ENCODE measurements around the gene PSMA5. TPM values are rescaled to one million over a fixed set of nuclear protein-coding genes. Genes with fewer than 3 reads are reported as not detected.

The PSMA5 gene
- total and polyA plus RNA-seq, 10 of the 15 experiments (the other 5 are each of a cell fraction or from before 2014, with no cell fraction given): 58.7 to 271 (median 187) TPM

DNA sequence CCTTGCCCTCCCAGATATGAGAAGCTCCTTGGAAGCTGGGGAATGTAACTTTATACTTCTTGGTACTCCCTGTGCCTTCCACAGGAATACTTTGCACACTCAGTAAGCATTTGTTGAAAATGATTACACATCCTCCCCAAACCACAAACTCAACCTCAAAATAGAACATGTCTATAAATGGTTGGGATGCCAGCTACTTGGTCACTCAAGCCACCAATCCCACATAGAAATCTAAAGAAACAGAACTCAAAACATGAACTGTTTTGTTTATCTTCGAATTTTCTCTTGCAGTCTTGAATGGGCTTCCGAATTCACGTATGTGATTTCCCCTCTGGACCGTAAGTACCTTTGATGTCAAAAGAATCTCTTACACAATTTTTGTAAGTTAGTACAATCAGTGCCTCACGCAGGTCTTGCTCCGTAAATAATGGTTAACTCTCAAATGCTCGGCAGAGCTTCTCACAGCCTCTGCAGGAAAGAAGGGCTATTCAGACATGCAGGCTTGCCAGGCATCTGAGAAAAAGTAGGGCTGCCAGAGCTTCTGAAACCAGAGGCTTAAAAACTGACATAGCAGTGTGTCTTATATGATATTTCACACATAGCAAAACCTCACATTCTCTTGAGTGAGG, 55.4 kb downstream of the PSMA5 start:
- H2AFZ ChIP-seq (ENCODE audit: control insufficient read depth, low read depth, low read length): 0 out of 2 replicates have a peak overlapping the region, but pooled peaks have one; percentile 21
- no peaks in the 10 kb centered on the region for H3K36me3 ChIP-seq (ENCODE audit: control insufficient read depth in 2 of 2, insufficient read depth in 2 of 2, low read length in 1 of 2)
- H3K27ac ChIP-seq (ENCODE audit: control insufficient read depth, insufficient read depth): no peak overlapping the region
- in situ Hi-C loops (cut with MboI): no loop called here
- H3K9me3 ChIP-seq (replicated peaks; ENCODE audit: control insufficient read depth, insufficient read depth, low read length): no peaks in the 10 kb centered on the region; the same call in 2 of the 3 replicates
- RAD21 ChIA-PET (ENCODE audit: unreplicated experiment): interaction anchor here (1.4 kb wide), 1 partner anchor 13 kb away, joined by 3 read pairs; no protein-coding TSS in a partner anchor
- no peaks in the 10 kb centered on the region for H3K27me3 ChIP-seq (replicated peaks in 1 of 2; ENCODE audit: control insufficient read depth in 2 of 2, insufficient read depth in 2 of 2, low read length in 1 of 2)
- H3K9ac ChIP-seq (ENCODE audit: control insufficient read depth, insufficient read depth, low read length): no peak overlapping the region
- H3K4me1 ChIP-seq (ENCODE audit: control insufficient read depth, insufficient read depth, low read length): peaks cover 9% of the 10 kb centered on the region; the same call in 1 of the 2 replicates
- H3K4me2 ChIP-seq (ENCODE audit: control insufficient read depth, insufficient read depth): 0 out of 2 replicates have a peak overlapping the region, but pooled peaks have one; percentile 39
- ATAC-seq (peak; percentile 67), DNase-seq (ENCODE audit: low read depth, low spot score) (no peak), FAIRE-seq (no peak)
- TF ChIP-seq, protein P1, sequence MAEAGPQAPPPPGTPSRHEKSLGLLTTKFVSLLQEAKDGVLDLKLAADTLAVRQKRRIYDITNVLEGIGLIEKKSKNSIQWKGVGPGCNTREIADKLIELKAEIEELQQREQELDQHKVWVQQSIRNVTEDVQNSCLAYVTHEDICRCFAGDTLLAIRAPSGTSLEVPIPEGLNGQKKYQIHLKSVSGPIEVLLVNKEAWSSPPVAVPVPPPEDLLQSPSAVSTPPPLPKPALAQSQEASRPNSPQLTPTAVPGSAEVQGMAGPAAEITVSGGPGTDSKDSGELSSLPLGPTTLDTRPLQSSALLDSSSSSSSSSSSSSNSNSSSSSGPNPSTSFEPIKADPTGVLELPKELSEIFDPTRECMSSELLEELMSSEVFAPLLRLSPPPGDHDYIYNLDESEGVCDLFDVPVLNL (IDR thresholded peaks at IDR 0.05; ENCODE audit: low read depth, low read length): no peak
- TF ChIP-seq, protein P2, sequence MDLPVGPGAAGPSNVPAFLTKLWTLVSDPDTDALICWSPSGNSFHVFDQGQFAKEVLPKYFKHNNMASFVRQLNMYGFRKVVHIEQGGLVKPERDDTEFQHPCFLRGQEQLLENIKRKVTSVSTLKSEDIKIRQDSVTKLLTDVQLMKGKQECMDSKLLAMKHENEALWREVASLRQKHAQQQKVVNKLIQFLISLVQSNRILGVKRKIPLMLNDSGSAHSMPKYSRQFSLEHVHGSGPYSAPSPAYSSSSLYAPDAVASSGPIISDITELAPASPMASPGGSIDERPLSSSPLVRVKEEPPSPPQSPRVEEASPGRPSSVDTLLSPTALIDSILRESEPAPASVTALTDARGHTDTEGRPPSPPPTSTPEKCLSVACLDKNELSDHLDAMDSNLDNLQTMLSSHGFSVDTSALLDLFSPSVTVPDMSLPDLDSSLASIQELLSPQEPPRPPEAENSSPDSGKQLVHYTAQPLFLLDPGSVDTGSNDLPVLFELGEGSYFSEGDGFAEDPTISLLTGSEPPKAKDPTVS (IDR thresholded peaks at IDR 0.05; ENCODE audit: low read depth, low read length): no peak
- TF ChIP-seq KAT2A (conservative IDR thresholded peaks at IDR 0.05; ENCODE audit: control insufficient read depth, low read depth, low read length): no peak
- TF ChIP-seq RAD51 (IDR thresholded peaks at IDR 0.05): no peak
- TF ChIP-seq RFX5 (IDR thresholded peaks at IDR 0.05; ENCODE audit: low read depth, low read length): no peak
- no peak for TF ChIP-seq POLR2AphosphoS2 (IDR thresholded peaks at IDR 0.05; ENCODE audit: low read depth, low read length)
- TF ChIP-seq, protein P3, sequence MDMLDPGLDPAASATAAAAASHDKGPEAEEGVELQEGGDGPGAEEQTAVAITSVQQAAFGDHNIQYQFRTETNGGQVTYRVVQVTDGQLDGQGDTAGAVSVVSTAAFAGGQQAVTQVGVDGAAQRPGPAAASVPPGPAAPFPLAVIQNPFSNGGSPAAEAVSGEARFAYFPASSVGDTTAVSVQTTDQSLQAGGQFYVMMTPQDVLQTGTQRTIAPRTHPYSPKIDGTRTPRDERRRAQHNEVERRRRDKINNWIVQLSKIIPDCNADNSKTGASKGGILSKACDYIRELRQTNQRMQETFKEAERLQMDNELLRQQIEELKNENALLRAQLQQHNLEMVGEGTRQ (IDR thresholded peaks at IDR 0.05; ENCODE audit: borderline replicate concordance, low read depth, low read length): no peak
- no peak for TF ChIP-seq HCFC1 (IDR thresholded peaks at IDR 0.05; ENCODE audit: low read length)
- no peak for TF ChIP-seq CBFB (IDR thresholded peaks at IDR 0.05; ENCODE audit: low read depth)
- TF ChIP-seq, protein P4, sequence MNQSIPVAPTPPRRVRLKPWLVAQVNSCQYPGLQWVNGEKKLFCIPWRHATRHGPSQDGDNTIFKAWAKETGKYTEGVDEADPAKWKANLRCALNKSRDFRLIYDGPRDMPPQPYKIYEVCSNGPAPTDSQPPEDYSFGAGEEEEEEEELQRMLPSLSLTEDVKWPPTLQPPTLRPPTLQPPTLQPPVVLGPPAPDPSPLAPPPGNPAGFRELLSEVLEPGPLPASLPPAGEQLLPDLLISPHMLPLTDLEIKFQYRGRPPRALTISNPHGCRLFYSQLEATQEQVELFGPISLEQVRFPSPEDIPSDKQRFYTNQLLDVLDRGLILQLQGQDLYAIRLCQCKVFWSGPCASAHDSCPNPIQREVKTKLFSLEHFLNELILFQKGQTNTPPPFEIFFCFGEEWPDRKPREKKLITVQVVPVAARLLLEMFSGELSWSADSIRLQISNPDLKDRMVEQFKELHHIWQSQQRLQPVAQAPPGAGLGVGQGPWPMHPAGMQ (IDR thresholded peaks at IDR 0.05; ENCODE audit: borderline replicate concordance): no peak
- TF ChIP-seq CREB1 (IDR thresholded peaks at IDR 0.05; ENCODE audit: low read depth): no peak
- no peak for TF ChIP-seq SIX5 (IDR thresholded peaks at IDR 0.05; ENCODE audit: low read depth, low read length, severe bottlenecking)
- no peak for TF ChIP-seq NR2C2 (IDR thresholded peaks at IDR 0.05; ENCODE audit: borderline replicate concordance, control insufficient read depth, insufficient read length, low read depth)
- TF ChIP-seq FOXM1 (IDR thresholded peaks at IDR 0.05; ENCODE audit: low read depth, low read length): no peak
- no peak for TF ChIP-seq IRF4 (IDR thresholded peaks at IDR 0.05; ENCODE audit: low read depth, low read length)
- TF ChIP-seq, protein P5, sequence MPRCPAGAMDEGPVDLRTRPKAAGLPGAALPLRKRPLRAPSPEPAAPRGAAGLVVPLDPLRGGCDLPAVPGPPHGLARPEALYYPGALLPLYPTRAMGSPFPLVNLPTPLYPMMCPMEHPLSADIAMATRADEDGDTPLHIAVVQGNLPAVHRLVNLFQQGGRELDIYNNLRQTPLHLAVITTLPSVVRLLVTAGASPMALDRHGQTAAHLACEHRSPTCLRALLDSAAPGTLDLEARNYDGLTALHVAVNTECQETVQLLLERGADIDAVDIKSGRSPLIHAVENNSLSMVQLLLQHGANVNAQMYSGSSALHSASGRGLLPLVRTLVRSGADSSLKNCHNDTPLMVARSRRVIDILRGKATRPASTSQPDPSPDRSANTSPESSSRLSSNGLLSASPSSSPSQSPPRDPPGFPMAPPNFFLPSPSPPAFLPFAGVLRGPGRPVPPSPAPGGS (IDR thresholded peaks at IDR 0.05; ENCODE audit: borderline replicate concordance, insufficient read depth, low read depth, low read length, poor library complexity, severe bottlenecking): no peak
- TF ChIP-seq YY1 (IDR thresholded peaks at IDR 0.05; ENCODE audit: low read depth, low read length): no peak
- TF ChIP-seq KDM1A (IDR thresholded peaks at IDR 0.05; ENCODE audit: borderline replicate concordance): no peak
- BruUV-seq (replicated peaks): no TSS peak
- H3K79me2 ChIP-seq (ENCODE audit: control insufficient read depth, insufficient read depth, low read length): no peaks in the 10 kb centered on the region
- intact Hi-C loops (cut with micrococcal nuclease; ENCODE audit: unreplicated experiment): no loop called here
- CTCF ChIA-PET: interaction anchor here (0.7 to 1.1 kb wide), 2 partner anchors 8 to 14 kb away, joined by 3 read pairs; no protein-coding TSS in a partner anchor
- H3K4me3 ChIP-seq: 0 out of 2 replicates have a peak overlapping the region, but pooled peaks have one; percentile 5
- 11% methylated on average over 7 of the region's 7 CpGs for WGBS (ENCODE audit: insufficient coverage, insufficient replicate concordance, low lambda C conversion rate, missing lambda C conversion rate)
- SMC1A ChIA-PET (ENCODE audit: uncharacterized antibody, unreplicated experiment): interaction anchor here (1.1 kb wide), 1 partner anchor 9 kb away, joined by 3 read pairs; no protein-coding TSS in a partner anchor
- POLR2A ChIA-PET: interaction anchor here (0.6 kb wide), 1 partner anchor 8 kb away, joined by 4 read pairs; no protein-coding TSS in a partner anchor
- H4K20me1 ChIP-seq (ENCODE audit: control insufficient read depth, insufficient read depth): no peaks in the 10 kb centered on the region
